Measurements from ENCODE around the gene TOP3B.
"Not testable (repeated sequence)": the region's sequence is repeated elsewhere in the genome, so short reads cannot be mapped to it uniquely, and the experiment has no call there.

The TOP3B gene

DNA sequence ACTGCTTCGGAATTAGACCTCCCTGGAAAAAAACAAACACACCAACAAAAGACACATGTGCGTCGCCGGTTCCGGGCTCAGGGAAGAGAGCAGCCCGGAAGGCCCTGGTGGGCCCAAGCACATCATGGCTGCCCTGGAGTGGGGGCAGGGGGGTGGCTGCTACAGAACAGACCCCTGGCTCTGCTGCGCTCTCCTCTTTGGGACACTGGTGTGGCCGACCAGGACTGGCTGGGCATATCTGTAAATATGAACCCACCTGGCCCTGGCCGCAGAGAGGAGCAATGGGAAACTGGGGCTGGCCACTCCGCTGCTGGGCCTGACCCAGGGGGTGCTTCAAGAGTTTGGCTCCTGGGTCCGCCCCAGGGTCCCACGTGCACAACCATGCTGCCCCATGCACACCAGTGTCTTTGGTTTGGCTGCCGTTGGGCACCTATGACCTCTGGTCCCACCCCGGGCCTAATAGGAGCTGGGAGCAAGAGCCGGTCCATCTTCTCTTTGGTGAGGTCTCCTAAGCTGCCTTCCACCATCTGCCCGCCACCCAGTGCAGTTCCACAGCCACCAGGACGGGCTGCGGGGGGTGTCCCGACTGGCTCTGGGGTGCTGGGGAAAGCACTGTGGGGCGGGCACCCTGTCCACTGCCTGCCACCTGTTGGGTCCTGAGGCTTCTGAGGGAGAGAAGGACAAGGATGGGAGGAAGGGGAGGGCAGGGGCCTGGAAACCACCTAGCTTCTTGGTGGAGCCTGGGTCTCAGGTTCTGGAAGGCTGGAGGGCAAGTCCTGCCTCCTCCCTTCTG lies 60.0 kb downstream of the TOP3B start:
- DNase-seq (ENCODE audit: low spot score) = no peak

DNA sequence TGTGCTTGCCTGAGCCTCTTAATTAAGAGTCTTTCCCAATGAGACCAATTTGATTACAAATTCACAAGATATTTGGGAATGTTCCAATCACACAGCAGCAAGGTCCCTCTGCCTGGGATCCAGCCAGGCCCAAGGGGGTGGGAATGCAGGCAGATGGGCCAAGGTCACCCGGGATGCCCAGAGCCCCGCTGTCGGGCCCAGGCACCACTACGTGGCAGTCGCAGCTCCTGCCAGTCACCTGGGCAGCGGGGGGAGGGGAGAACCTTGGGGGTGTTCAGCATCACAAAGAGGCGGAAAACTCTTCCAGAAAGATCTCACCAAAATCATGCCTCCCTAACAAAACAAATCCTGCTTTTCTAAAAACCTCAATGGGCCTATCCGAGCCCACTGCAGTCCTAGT lies 60.9 kb downstream of the TOP3B start:
- no peak for DNase-seq (ENCODE audit: low spot score)

DNA sequence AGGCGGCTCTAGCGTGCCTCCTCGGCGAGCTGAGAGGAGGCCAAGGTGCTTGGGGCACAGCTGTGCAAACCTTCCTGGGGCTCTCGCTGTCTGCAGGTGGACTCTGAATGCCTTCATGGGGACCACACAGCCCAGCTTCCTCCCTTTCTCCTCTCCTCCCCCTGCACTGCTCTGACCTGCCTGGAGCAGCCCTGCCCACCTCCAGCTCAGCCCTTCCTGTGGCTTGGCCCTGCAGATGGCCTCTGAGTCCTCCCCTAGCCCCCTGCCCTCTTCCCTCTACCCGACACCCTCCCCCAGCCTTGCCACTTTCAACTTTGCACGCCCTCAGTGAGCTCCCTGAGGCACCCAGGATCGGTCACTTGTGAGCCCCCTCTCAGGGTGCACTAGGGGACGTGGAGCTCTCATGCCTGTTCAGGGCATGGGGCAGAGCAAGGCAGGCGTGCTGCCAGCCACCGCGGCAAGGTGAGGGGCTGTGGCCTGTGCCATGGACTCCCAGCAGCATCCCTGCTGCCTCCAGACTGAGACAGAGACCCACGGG lies 61.3 kb downstream of the TOP3B start:
- DNase-seq (ENCODE audit: low spot score) = no peak

DNA sequence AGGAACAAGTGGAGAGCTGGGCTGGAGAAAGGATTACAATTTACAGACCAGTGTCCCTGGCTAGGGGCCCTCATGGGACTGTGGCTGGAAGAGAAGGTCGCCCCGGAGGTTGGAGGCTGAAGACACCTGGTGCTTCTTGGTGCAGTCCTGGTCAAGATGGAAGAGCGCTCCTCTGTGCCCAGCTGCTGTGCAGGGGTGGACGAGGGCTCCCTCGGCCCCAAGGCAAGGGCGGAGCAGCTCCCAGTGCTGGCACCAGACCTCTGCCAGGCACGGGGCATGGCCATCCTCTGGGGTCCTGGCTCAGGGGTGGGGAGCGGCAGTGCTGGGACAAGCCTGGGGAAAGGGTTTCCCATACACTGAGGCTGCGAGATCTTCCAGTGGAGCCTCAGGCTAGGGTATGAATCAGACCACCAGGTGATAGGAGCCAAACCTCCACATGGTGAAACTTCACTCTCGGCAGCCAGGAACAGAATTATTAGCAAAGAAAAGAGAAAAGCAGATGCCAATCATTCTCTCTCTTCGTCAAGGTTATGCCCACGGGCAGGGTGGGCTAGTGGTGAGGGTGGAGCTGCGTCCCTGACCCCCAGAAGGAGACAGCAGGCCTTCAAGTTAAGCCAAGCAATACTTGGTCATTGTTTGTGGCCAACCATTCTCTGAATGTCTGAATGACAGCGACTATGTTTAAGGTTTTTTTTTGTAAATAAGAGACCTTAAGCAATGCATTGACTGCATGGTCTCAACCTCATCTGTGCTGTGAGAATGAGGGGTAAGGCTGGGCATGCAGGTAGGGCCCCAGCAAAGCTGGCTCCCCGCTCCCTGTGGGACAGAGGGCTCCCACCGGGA lies 62.0 kb downstream of the TOP3B start:
- no peak for DNase-seq (ENCODE audit: low spot score)

DNA sequence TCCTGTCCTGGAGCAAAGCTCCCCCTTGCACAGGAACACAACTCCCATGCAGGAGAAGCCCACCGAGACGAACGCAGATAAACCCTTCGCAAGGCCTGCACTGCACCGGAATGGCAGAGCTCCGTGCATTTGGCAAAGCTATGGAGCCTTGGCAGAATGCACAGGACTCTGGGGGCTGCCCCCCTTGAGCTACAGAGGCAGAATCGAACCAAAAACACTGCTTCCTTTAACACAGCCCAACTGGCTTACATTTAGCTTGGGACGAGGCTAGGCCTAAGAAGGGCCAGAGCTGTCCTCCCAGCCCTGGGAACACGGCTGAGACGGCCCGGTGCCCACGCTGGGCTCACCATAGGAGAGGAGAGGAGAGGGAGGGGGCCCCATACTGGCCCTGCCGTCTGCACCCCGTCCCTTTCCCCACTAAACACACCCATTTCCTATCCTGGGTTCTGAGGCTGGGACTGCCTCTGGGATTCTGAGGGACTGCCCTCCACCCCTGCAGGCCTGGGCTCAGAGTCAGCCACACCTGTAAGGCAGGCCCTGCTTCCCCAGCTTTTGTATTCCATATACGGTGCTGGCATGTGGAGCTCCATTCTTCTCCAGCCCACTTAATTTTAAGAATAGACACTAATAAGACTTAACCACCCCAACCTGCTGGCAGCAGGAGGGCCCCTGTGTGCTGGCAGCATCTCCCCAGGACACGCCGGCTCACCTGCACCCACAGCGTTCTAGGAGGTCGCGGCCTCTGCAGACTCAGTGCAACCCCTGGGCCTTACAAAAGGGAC lies 62.9 kb downstream of the TOP3B start:
- no peak for DNase-seq (ENCODE audit: low spot score)

DNA sequence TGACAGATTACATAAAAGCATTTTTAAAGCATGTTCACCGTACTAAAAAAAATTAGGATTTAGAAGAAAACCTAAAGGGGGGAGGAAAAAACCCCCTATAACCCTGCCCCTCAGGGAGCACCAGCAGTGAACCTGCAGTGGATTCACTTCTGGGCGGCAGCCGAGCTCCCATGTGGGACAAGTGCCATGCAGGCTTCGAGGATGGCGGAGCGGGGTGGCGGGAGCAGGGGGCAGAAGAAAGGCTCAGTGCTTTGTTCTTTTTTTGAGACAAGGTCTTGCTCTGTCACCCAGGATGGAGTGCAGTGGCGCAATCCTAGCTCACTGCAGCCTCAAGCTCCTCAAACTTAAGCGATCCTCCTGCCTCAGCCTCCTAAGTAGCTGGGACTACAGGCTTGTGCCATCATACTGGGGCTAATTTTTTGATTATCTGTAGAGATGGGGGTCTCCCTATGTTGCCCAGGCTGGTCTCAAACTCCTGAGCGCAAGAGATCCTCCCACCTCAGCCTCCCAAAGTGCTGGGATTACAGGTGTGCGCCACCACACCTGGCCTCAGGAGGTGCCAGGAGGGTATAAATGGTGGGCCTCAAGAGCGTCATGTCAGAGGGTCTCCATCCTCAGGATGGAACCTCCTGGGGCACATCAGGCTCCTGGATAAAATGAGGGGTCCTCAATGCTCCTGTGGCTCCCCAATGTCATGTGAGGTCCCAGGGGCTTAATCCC lies 64.0 kb downstream of the TOP3B start:
- DNase-seq (ENCODE audit: low spot score) = no peak

DNA sequence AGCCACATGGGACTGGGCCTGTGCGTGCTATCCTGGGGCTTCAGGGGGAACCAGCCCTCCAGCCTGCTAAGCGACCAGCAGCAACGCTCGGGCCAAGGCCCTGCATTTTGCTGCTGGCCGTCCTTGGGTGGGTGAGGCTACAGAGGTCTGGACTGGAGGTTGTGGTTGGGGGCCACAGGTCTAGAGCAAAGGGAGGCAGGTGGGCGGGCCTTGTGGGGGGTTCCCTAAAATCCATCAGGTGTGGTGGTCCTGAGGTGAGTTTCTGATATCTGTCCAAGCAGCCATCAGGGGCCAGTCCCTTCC lies 64.7 kb downstream of the TOP3B start:
- DNase-seq (ENCODE audit: low spot score) = no peak

DNA sequence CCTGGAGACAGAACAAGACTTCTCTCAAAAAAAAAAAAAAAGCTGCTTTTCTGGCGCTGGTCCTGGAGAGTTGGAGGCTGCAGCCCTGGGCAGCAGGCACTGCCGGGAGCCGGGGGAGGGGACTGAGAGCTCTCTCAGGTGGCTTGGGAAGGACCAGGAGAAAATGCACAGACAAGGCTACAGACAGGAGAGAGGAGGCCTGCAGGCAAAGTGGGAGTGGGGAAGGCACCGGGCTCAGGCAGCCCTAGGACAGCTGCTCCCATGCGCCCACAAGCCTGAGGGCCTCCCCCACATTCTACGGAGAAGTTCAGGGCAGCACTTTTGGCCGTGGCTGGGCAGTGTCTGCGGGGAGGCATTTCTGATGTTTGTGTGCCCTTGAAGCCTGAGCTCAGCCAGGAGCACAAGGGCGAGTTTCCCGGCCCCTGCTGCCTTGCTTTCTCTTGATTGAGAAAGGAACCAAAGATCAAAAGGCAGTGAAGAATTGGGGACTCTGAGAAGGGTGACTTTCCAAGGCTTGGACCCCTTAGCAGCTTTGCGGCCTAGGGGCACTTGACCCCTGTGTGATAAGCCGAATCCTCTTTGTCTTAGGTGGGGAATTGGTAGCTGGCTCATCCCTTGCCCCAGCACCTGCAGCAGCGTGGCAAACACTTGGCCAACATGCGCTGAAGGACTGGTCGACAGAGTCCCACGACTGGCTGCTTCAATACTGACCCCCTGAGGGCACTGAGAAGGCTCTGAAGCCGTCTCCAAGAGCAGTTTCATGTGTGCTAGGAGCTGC lies 65.2 kb downstream of the TOP3B start:
- no peak for DNase-seq (ENCODE audit: low spot score)

DNA sequence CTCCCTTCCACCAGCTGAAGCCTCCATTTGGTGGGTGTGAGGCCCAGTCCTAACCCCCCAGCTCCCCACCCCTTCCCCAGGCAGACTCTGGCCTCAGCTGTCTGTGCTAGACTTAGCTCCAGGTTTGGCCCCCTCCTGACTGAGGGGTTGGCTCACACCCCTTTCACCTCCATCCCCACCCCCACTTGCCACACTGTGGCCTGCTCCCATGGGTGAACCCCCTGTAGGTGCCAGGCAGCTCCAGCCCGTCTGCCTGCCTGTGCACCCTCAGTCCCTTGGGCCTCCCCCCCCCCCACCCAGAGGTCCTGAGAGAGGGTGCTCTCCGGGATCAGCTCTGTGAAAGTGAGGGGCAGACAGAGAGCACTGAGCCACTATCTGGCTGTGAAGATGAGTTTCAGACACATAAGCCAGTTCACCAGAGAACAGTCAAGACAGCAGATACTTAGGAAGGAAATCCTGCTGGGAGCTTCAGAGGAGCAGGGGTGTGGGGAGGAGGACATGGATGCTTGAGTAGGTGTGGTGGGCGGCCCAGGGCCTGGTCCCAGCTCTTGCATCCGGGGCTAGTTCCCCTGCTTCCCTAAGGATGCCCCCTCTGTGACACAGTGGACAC lies 66.2 kb downstream of the TOP3B start:
- DNase-seq (ENCODE audit: low spot score) = no peak

DNA sequence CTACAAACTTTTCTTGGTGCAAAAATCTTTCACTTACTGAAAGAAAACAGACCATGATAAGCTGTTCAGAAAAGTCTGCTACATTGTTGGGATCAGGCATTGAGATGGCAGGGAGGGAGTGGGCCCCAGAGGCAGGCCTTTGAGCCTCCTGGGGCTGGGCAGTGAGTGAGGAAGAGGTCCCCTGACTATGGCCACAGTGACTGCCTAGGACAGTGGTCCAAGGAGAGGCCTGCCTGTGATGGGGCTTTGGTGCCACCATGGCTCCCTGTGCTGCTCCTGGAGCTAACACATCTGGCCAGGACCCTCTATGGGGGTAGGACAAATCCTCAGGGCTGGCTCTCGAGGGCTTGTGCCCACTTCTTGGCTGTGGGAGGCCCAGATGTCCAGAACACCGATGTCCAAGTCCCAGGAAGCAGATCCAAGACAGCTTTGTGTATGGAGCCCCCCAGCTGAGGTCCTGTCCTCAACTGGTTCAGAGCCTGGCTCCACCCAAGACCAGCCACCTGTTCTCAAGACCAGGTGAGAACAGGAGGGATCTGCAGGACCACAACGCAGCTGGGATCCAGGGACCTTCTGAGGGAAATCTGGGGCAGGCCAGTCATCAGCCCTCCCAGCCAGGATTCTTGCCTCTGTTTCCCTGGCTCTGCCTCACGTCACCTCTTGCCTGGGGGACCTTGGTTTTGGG lies 66.8 kb downstream of the TOP3B start:
- no peak for DNase-seq (ENCODE audit: low spot score)

DNA sequence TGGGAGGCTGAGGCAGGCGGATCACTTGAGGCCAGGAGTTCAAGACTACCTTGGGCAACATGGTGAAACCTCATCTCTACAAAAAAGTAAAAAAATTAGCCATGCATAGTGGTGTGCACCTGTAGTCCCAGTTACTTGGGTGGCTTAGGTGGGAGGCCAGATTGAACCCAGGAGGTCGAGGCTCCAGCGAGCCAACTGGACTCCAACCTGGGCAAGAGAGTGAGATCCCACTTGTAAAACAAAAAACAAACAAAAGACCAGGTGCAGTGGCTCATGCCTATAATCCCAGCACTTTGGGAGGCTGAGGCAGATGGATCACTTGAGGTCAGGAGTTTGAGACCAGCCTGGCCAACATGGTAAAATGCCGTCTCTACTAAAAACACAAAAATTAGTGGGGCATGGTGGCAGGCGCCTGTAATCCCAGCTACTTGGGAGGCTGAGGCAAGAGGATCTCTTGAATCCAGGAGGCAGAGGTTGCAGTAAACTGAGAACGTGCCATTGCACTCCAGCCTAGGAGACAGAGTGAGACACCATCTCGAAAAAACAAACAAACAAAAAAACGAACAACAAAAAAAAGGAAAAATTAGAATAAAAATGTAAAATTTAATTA lies 68.4 kb downstream of the TOP3B start:
- not testable (repeated sequence) for DNase-seq (ENCODE audit: low spot score)

DNA sequence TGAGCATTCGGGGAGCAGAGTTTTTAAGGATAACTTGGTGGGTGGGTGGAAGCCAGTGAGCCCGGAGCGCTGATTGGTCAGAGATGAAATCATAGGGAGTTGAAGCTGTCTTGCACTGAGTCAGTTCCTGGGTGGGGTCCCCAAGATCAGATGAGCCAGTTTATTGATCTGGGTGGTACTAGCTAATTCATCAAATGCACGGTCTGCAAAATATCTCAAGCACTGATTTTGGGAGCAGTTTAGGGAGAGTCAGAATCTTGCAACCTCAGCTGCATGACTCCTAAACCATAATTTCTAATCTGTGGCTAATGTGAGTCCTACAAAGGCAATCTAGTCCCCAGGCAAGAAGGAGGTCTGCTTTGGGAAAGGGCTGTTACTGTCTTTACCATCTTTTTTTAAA lies 72.2 kb downstream of the TOP3B start:
- not testable (repeated sequence) for DNase-seq (ENCODE audit: low spot score)

DNA sequence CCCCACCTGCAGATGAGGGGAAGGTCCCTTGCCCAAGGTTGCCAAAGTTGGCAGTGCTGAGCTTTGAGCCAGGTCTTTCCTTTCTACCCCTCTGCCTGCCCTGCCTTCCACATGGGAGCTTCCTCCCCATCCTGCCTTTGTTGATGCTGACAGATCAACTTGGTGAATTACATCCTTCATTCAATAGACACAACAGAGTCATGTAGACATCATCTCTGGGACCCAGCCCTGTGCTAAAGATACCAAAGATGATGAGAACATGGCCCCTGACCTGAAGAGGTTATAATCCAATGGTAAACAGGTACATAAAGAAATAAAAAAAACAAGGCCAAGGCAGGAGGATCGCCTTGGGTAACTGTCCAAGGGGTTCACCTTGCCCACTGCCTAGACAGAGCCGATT lies 72.7 kb downstream of the TOP3B start:
- DNase-seq (ENCODE audit: low spot score) = no peak

DNA sequence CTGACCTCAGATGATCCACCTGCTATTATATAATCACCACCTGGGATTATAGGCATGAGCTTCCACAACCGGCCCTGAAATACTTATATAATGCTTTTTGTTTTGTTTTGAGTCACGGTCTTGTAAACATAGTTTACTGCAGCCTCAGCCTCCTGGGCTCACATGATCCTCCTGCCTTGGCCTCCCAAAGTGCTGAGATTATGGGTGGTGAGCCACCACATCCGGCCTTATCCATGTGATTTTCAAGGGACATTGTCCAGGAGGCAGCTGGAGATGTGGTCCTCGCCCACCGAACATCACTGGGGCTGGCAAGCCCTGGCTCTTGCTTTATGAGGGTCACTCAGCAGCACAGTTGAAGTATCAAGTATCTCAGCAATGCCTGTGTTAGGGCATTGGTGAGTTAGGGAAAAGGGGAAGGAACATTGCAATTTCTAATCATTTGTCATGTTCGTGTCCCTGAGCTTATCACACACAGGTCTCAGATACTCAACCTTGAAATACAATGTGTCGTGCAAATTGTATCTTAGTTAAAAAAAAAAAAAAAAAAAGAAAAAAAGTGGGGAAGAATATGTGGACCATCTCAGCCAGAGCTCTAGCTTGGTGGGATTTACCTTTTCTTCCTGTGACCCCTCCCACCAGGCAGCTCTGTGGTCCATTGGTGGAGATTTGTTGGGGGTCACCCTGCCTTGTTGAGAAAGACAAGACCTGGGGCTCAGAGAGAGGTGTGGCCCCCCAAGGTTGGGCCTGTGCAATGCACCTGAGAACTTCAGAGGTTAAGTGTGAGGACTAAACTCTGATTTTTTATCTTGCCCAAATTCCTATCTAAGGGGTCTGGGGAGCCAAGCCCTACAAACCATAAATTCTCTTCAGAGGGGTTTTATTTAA lies 74.7 kb downstream of the TOP3B start:
- DNase-seq (ENCODE audit: low spot score) = no peak

All from activated CD4-positive, alpha-beta T cell treated with anti-CD3 and anti-CD28 coated beads, Interleukin-2, Interleukin-4, amounts not matched to agents 100 ng/mL and 50 ng/mL, durations not matched to agents 16 hours and 8 hours (primary cell).